Measurements from ENCODE around the gene CC2D2A.

- TF ChIP-seq POLR2A (IDR thresholded peaks at IDR 0.05; ENCODE audit: low read length): no peak
- TF ChIP-seq GATA1 (IDR thresholded peaks at IDR 0.05; ENCODE audit: low read depth, low read length): no peak
Measured at GRCh38 chr4:15506464-15506863, 36.8 kb downstream of the CC2D2A start.
